ENCODE measurements around the gene GOSR1. TPM values are rescaled to one million over a fixed set of nuclear protein-coding genes. Genes with fewer than 3 reads are reported as not detected.

The GOSR1 gene
- total RNA-seq, 1 experiment from 2014 or later = 58.1 TPM

GRCh38 chr17:30475206-30475605, 2.0 kb upstream of the GOSR1 start:
- WGBS (ENCODE audit: extremely low coverage, insufficient read length, low lambda C conversion rate) = no CpG with 5 or more reads among the region's 2 CpGs
- no peak overlapping the region for H3K4me3 Mint-ChIP-seq
- DNase-seq = no peak

More at GRCh38 chr17:30475206-30475605, 2.0 kb upstream of the GOSR1 start:
- Histone ChIP-seq H3K27me3 (ENCODE audit: insufficient read depth, low read length) (no peaks in the 10 kb centered on the region), H2BK20ac (ENCODE audit: low read depth, low read length, poor library complexity, severe bottlenecking) (no peak overlapping the region), H2BK15ac (ENCODE audit: low read depth, low read length) (no peak overlapping the region), H2BK12ac (ENCODE audit: insufficient read length, low read depth, low read length) (no peak overlapping the region), H3K23me2 (ENCODE audit: insufficient read length, low read depth, low read length, poor library complexity, severe bottlenecking) (peaks cover 6% of the 10 kb centered on the region), H4K20me1 (ENCODE audit: control insufficient read depth, insufficient read depth, insufficient read length) (no peaks in the 10 kb centered on the region), H3K56ac (ENCODE audit: insufficient read length, low read depth, low read length) (no peak overlapping the region), H2AK5ac (ENCODE audit: insufficient read length, low read length) (no peak overlapping the region), H4K5ac (ENCODE audit: insufficient read length, low read depth, low read length) (no peak overlapping the region), H4K8ac (replicated peaks; ENCODE audit: insufficient read length, low read depth, low read length) (no peak overlapping the region), H3T11ph (ENCODE audit: low read length) (no peak overlapping the region), H4K91ac (ENCODE audit: insufficient read length, low read depth, low read length) (no peak overlapping the region), H2AFZ (ENCODE audit: low read length) (no peak overlapping the region), H3K23ac (ENCODE audit: insufficient read length, low read depth, low read length) (no peak overlapping the region), H3K9ac (ENCODE audit: extremely low read depth, insufficient read length, low read length) (no peak overlapping the region), H3K79me1 (ENCODE audit: insufficient read depth, low read depth, low read length, poor library complexity, severe bottlenecking) (peaks cover 3% of the 10 kb centered on the region), H2BK120ac (ENCODE audit: low read depth, low read length, poor library complexity, severe bottlenecking) (no peak overlapping the region), H3K79me2 (ENCODE audit: insufficient read depth, low read length) (peaks cover 7% of the 10 kb centered on the region), H3K9me3 (ENCODE audit: control insufficient read depth, low read depth, low read length) (no peaks in the 10 kb centered on the region), H2BK5ac (ENCODE audit: insufficient read length, low read length) (no peak overlapping the region), H3K4ac (ENCODE audit: low read depth, low read length) (no peak overlapping the region), H3K18ac (ENCODE audit: insufficient read length, low read depth, low read length) (no peak overlapping the region), H3K4me1 (ENCODE audit: insufficient read depth, low read length) (no peaks in the 10 kb centered on the region), H3K27ac (ENCODE audit: insufficient read length, low read depth, low read length) (no peak overlapping the region), H3K4me2 (ENCODE audit: insufficient read depth, insufficient read length, low read length) (no peak overlapping the region), H3K14ac (ENCODE audit: insufficient read depth, low read length) (no peak overlapping the region)
- Mint-ChIP-seq H3K27me3 (ENCODE audit: low read depth) (no peaks in the 10 kb centered on the region; the same call in none of the 2 replicates), H3K27ac (no peak overlapping the region), H3K36me3 (ENCODE audit: insufficient read depth in 1 of 3, low read depth in 3 of 3) (peaks cover 2 to 11% (median 7%) of the 10 kb centered on the region in 3 experiments; a peak in 3 of 7 replicates), H3K9me3 (no peaks in the 10 kb centered on the region; a peak in 1 of 5 replicates), H3K4me1 (peaks cover 14 to 16% of the 10 kb centered on the region in 2 experiments)
- TF ChIP-seq, protein P1, sequence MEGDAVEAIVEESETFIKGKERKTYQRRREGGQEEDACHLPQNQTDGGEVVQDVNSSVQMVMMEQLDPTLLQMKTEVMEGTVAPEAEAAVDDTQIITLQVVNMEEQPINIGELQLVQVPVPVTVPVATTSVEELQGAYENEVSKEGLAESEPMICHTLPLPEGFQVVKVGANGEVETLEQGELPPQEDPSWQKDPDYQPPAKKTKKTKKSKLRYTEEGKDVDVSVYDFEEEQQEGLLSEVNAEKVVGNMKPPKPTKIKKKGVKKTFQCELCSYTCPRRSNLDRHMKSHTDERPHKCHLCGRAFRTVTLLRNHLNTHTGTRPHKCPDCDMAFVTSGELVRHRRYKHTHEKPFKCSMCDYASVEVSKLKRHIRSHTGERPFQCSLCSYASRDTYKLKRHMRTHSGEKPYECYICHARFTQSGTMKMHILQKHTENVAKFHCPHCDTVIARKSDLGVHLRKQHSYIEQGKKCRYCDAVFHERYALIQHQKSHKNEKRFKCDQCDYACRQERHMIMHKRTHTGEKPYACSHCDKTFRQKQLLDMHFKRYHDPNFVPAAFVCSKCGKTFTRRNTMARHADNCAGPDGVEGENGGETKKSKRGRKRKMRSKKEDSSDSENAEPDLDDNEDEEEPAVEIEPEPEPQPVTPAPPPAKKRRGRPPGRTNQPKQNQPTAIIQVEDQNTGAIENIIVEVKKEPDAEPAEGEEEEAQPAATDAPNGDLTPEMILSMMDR (conservative IDR thresholded peaks at IDR 0.05) = no peak
